AG04450 (cell line): Measurements from ENCODE around the gene CYB5B. TPM values are rescaled to one million over a fixed set of nuclear protein-coding genes. Genes with fewer than 3 reads are reported as not detected.

Experiments
- CTCF ChIA-PET: fragments of 300-600, 350-600 bp; formaldehyde crosslinking; extraction: SDS; loops from one replicate; lab custom pipeline; 2022; ENCODE audit warnings: antibody characterized with exemption, inconsistent platforms; lab: Charles Lee
- POLR2A ChIA-PET: fragments of 350-600 bp; formaldehyde crosslinking; extraction: SDS; loops from one replicate; lab custom pipeline; 2021; ENCODE audit warnings: antibody characterized with exemption, inconsistent platforms; lab: Yijun Ruan, JAX
- DNase-seq: peaks from one replicate; pipeline ENCODE4 v3.0.0-alpha.2; 2011; ENCODE audit warnings: low read depth, low spot score
- H3K27ac ChIP-seq: one replicate; pipeline ENCODE4 v1.5.1; 2012; ENCODE audit warnings: low read depth, low read length, control low read depth
- H3K27me3 ChIP-seq: one replicate; pipeline ENCODE4 v1.6.0; 2012; ENCODE audit warnings: low read length; ENCODE audit not compliant: control insufficient read depth, insufficient read depth
- H3K4me3 ChIP-seq: 2 replicates; pipeline ENCODE4 v1.5.1; 2011; ENCODE audit warnings: mild to moderate bottlenecking, low read depth, low read length, control low read depth
- H3K9me3 ChIP-seq: 2 replicates; pipeline ENCODE4 v1.5.1; 2012; ENCODE audit warnings: low read length; ENCODE audit not compliant: control insufficient read depth, insufficient read depth
- polyA plus RNA-seq: library from polyadenylated mRNA; depleted of rRNA; stranded (reverse); fragments of >200 nt; gene quantifications from 2 replicates; pipeline ENCODE4 v1.2.3, GENCODE V29; 2011
- TF ChIP-seq, protein P1 (sequence below): IDR thresholded peaks from 2 replicates; pipeline ENCODE4 v1.5.1; 2011; ENCODE audit warnings: low read depth, low read length, control low read depth, inconsistent platforms

Gene CYB5B
- polyA plus RNA-seq, 1 experiment: 148 TPM

DNA sequence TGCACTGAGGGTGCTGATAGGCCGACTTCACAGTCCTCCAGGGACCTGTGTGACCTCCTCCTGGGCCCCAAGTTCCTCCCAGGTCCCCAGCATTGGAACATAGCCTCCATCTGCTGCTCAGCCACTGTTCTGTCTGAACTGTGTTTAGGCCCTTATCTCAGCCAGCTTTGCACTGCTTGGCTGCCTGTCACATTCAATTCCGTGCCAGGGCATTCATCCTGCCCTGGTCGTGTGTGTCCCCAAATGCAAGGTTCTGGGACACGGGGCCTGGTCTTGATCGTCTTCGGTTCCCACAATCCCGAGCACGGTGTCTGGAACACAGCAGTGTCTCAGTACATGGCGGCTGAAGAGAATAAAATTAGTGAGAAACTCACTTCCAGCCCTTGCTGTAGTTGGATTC, 71.4 kb downstream of the CYB5B start:
- ChIA-PET POLR2A (no interaction called here), CTCF (interaction anchor here (0.6 to 1.2 kb wide), 2 partner anchors 10 to 39 kb away, joined by 3 read pairs; no protein-coding TSS in a partner anchor)
- Histone ChIP-seq H3K9me3 (0 out of 2 replicates have a peak, but pooled peaks cover 2% of the 10 kb centered on the region), H3K27me3 (no peaks in the 10 kb centered on the region), H3K4me3 (no peak overlapping the region), H3K27ac (no peak overlapping the region)
- TF ChIP-seq, protein P1, sequence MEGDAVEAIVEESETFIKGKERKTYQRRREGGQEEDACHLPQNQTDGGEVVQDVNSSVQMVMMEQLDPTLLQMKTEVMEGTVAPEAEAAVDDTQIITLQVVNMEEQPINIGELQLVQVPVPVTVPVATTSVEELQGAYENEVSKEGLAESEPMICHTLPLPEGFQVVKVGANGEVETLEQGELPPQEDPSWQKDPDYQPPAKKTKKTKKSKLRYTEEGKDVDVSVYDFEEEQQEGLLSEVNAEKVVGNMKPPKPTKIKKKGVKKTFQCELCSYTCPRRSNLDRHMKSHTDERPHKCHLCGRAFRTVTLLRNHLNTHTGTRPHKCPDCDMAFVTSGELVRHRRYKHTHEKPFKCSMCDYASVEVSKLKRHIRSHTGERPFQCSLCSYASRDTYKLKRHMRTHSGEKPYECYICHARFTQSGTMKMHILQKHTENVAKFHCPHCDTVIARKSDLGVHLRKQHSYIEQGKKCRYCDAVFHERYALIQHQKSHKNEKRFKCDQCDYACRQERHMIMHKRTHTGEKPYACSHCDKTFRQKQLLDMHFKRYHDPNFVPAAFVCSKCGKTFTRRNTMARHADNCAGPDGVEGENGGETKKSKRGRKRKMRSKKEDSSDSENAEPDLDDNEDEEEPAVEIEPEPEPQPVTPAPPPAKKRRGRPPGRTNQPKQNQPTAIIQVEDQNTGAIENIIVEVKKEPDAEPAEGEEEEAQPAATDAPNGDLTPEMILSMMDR: no peak
- DNase-seq: no peak

DNA sequence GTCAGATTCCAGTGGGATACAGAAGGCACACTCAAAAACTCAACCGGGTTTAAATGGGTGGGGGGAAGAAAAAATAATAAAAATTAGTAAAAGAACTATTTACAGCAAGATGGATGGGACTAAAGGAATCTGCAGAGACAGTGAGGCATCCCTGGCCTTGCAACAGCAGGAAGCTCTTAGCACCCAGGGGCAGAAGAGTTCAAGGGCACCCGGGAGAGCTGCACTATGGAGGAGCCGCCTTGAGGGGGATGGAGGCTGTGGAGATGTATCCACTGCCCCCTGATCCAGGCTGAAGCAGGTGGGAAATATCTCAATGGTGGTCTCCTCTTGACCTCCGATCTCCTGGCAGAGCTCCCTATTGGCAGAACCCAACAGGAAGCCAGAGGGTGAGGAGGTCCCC, 72.0 kb downstream of the CYB5B start:
- CTCF ChIA-PET: interaction anchor here (1.2 kb wide), 1 partner anchor 10 kb away, joined by 3 read pairs; no protein-coding TSS in a partner anchor

DNA sequence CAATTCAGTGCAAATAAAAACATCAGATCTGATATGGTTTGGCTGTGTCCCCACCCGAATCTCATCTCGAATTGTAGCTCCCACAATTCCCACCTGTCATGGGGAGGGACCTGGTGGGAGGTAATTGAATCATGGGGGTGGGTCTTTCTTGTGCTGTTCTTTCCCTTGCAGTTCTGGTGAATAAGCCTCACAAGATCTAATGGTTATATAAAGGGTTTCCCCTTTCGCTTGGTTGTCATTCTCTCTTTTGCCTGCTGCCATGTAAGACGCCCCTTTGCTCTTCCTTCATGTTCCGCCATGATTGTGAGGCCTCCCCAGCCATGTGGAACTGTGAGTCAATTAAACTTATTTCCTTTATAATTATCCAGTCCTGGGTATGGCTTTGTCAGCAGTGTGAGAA, 72.5 kb downstream of the CYB5B start:
- H3K27ac ChIP-seq: no peak overlapping the region
- H3K9me3 ChIP-seq: 0 out of 2 replicates have a peak, but pooled peaks cover 2% of the 10 kb centered on the region
- no peaks in the 10 kb centered on the region for H3K27me3 ChIP-seq
- H3K4me3 ChIP-seq: no peak overlapping the region
- TF ChIP-seq, protein P1: no peak
- ChIA-PET POLR2A (no interaction called here), CTCF (interaction anchor here (1.2 kb wide), 1 partner anchor 9 kb away, joined by 3 read pairs; no protein-coding TSS in a partner anchor)
- DNase-seq: no peak

More for the DNA sequence above, 72.0 kb downstream of the CYB5B start:
- no peak for DNase-seq
- Histone ChIP-seq H3K4me3 (no peak overlapping the region), H3K27ac (no peak overlapping the region), H3K9me3 (0 out of 2 replicates have a peak, but pooled peaks cover 2% of the 10 kb centered on the region), H3K27me3 (no peaks in the 10 kb centered on the region)
- TF ChIP-seq, protein P1: no peak
- POLR2A ChIA-PET: no interaction called here

DNA sequence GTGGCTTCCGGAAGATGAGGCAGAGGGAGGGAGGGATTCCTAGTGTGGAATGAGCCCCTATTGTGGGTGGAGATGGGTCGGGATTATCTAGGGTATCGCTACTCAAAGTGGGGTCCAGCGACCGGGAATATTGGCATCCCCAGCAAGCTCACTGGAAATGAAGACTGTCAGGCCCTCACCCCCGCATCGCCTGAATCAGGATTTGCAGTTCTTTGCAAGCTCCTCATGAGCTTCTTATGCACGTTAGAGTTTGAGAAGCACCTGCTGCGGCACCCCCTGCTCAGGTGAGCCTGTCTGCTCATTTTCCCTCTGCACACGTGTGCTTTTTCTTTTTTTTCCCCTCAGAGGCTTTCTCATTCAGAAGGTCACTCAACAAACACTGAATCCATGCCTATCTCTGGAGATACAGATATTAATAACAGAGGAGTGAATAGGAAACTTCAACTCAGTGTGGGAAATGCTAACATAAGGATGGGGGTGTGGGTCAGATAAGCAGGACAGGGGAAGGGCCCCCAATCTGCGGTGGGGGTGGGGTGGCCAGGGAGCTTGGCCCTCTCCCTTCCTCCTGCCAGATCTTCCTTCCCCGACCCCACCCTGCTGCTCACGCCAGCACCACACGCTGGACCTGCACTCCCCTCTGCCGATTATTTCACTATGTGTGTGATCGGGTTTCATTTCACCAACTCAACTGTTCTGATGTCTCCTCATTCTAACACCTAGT, 73.6 kb downstream of the CYB5B start:
- Histone ChIP-seq H3K27me3 (no peaks in the 10 kb centered on the region), H3K27ac (no peak overlapping the region), H3K4me3 (no peak overlapping the region), H3K9me3 (0 out of 2 replicates have a peak, but pooled peaks cover 2% of the 10 kb centered on the region)
- CTCF ChIA-PET: no interaction called here
- no peak for DNase-seq
- TF ChIP-seq, protein P1: no peak
- POLR2A ChIA-PET: no interaction called here

DNA sequence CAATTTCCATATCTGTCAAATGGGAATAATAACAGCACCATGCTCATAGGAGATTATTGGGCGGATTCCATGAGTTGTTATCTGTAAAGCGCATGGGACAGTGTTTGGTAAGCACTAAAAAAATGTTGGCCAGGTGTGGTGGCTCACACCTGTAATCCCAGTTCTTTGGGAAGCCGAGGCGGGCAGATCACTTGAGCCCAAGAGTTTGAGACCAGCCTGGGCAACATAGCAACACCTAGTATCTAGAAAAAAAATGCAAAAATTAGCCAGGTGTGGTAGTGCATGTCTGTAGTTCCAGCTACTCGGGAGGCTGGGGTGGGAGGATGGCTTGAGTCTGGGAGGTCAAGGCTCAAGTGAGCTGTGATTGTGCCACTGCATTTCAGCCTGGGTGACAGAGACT, 74.5 kb downstream of the CYB5B start:
- ChIA-PET CTCF (no interaction called here), POLR2A (no interaction called here)
- no peak for DNase-seq
- no peaks in the 10 kb centered on the region for H3K27me3 ChIP-seq
- H3K4me3 ChIP-seq: no peak overlapping the region
- TF ChIP-seq, protein P1: no peak
- no peak overlapping the region for H3K27ac ChIP-seq
- 0 out of 2 replicates have a peak, but pooled peaks cover 2% of the 10 kb centered on the region for H3K9me3 ChIP-seq
